22Rv1 (cell line): Measurements from ENCODE around the gene C2CD2.

Experiments used
- H3K27ac ChIP-seq: fragments of 450-650 bp; 2 replicates; pipeline ENCODE4 v1.5.1; 2017
- CTCF ChIP-seq: fragments of 450-650 bp; IDR thresholded peaks from 2 replicates; pipeline ENCODE4 v1.5.1; 2017; ENCODE audit warnings: mild to moderate bottlenecking
- ZFX ChIP-seq: fragments of 450-650 bp; IDR thresholded peaks from 2 replicates; pipeline ENCODE4 v1.6.1; 2017; ENCODE audit warnings: antibody characterized with exemption, borderline replicate concordance

C2CD2 gene

DNA sequence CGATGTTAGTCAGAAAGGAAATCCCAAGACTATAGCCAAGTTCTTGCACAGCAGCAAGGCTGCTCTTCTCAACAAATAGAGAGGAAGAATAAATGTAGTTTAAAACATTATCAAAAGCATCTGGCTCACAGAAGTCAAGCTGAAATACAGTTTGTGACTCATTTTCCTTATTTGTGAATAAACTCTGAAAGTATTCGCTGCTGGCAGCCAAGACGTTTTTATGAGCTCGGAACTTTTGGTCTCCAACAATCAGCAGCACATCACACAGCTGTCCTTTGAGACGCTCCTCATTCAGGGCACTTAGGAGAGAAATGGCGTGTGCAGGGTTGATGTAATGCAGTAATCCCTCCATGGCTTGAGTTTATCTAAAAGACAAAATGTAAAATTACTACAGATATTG, 39.9 kb upstream of the C2CD2 start:
- H3K27ac ChIP-seq: no peak overlapping the region

GRCh38 chr21:41992576-41992975, 38.8 kb upstream of the C2CD2 start:
- H3K27ac ChIP-seq: no peak overlapping the region
- TF ChIP-seq CTCF: no peak
- no peak for TF ChIP-seq ZFX

More for the DNA sequence above, 39.9 kb upstream of the C2CD2 start:
- no peak for TF ChIP-seq CTCF
- TF ChIP-seq ZFX: no peak

DNA sequence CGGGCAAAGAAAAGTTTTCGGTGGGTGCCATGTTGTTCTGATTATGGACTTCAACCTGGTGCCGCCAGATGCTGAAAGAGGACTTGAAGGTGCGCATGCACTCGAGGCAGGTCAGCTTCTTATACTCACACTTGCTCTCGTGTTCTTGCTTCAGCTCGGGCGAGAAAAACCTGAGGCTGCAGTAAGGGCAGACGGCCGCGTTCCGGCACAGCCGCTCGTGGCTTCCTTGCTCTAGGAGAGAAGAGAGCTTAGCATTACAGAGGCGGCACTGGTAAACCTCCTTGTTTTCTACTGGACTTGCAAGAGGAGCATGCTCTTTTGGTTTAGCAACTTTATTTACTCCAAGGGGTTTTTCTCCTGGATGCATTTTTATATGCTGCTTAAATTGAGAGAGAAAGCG, 37.8 kb upstream of the C2CD2 start:
- no peak overlapping the region for H3K27ac ChIP-seq
- TF ChIP-seq CTCF: no peak
- no peak for TF ChIP-seq ZFX

DNA sequence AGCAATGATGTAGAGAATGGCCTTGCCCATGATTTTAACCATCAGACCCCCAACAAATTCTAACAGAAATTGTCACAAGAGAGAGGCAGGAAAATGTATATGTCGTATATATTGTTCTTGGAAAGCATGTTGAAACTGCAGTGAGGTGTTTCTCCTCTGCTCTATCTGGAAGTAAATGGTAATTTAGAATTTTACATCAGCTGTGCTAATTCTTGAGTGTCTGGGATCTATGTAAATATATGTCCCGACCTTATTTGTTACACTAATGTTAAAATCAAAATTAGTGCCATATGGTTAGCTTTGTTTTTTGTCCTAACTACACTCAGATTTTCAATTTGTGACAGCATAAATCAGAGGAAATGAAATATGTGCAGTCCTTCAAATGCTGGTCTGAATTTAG, 35.9 kb upstream of the C2CD2 start:
- no peak overlapping the region for H3K27ac ChIP-seq
- TF ChIP-seq CTCF (no peak), ZFX (no peak)

DNA sequence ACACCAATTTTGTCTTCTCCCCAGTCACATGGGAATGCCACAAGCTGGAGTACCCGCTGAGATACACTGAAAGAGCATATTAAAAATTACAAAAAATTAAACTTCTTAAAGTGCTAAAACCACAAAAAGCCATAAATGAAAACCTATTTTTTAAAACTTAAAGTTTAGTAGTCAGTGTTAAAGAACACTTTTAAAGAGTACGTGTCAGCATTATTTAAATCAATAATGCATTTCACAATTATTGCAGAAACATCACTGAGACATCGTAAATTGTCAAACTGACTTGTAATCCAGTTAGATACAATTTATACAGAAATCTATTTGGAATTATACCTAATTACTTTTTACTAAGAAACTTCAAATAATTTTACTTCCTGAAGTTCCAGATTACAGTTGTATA, 33.5 kb upstream of the C2CD2 start:
- no peak overlapping the region for H3K27ac ChIP-seq
- TF ChIP-seq ZFX (no peak), CTCF (no peak)

GRCh38 chr21:41985662-41986416, 32.0 kb upstream of the C2CD2 start:
- no peak for TF ChIP-seq ZFX
- no peak for TF ChIP-seq CTCF
- no peak overlapping the region for H3K27ac ChIP-seq

DNA sequence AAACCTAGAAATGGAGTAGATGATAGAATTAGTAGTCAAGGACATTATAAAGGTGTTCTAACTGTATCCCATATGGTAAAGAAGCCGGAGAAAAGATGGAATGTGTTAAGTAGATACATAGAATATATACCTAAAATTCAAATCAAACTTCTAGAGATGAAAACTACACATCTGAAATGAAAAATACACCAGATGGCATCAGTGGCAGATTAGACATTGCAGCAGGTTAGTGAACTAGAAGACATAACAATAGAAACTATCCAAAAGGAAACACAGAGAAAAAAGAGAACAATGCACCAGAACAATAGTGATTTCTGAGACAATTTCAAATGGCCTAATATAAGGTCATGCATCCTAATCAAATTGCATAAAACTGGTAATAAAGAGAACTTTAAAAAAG, 29.4 kb upstream of the C2CD2 start:
- H3K27ac ChIP-seq: no peak overlapping the region
- TF ChIP-seq CTCF: no peak
- no peak for TF ChIP-seq ZFX
